ENCODE data around the gene DEFB124.
A peak's percentile ranks its signal among the peaks of the same experiment; 100 is the strongest.
"Not testable (repeated sequence)": the region's sequence is repeated elsewhere in the genome, so short reads cannot be mapped to it uniquely, and the experiment has no call there.

The DEFB124 gene

GRCh38 chr20:31474758-31475427 lies at the start of gene DEFB124, which contains the start of gene REM1:
DEFB124 (minus strand) TSS chr20:31475127; CDS start chr20:31473013, 2,114 bp downstream.
REM1 (plus strand) TSS chr20:31475288; CDS start chr20:31476446, 1,158 bp downstream.
- DNase-seq = no peak

GRCh38 chr20:31523361-31524283 lies 48.7 kb upstream of the DEFB124 start:
- no peak for DNase-seq

- no peak for DNase-seq
These were observed 47.8 kb upstream of the DEFB124 start for GRCh38 chr20:31522731-31523130.

- DNase-seq = not testable (repeated sequence)
These were observed 46.3 kb upstream of the DEFB124 start for GRCh38 chr20:31521267-31521666.

GRCh38 chr20:31517373-31517772 lies 42.4 kb upstream of the DEFB124 start:
- no peak for DNase-seq

- DNase-seq = no peak
These were observed 41.7 kb upstream of the DEFB124 start for GRCh38 chr20:31516651-31517050.

GRCh38 chr20:31516166-31516565 lies 41.2 kb upstream of the DEFB124 start:
- no peak for DNase-seq

- no peak for DNase-seq
These were observed 40.8 kb upstream of the DEFB124 start for GRCh38 chr20:31515775-31516107.

- no peak for DNase-seq
These were observed 40.3 kb upstream of the DEFB124 start for GRCh38 chr20:31515072-31515774.

GRCh38 chr20:31514154-31515071 lies 39.5 kb upstream of the DEFB124 start, which contains the start of gene HM13:
HM13 (plus strand) TSS chr20:31514442; CDS start chr20:31514552, 110 bp downstream.
- peak; percentile 89 for DNase-seq

- DNase-seq = no peak
These were observed 33.8 kb upstream of the DEFB124 start for GRCh38 chr20:31508517-31509244.

GRCh38 chr20:31505903-31506302 lies 31.0 kb upstream of the DEFB124 start:
- DNase-seq = no peak

GRCh38 chr20:31502884-31503673 lies 28.2 kb upstream of the DEFB124 start:
- peak; percentile 74 for DNase-seq

GRCh38 chr20:31500527-31500926 lies 25.6 kb upstream of the DEFB124 start:
- no peak for DNase-seq

- no peak for DNase-seq
These were observed 23.1 kb upstream of the DEFB124 start for GRCh38 chr20:31497838-31498540.

- DNase-seq = no peak
These were observed 21.9 kb upstream of the DEFB124 start for GRCh38 chr20:31496761-31497295.

GRCh38 chr20:31494131-31494530 lies 19.2 kb upstream of the DEFB124 start:
- DNase-seq = no peak

- DNase-seq = no peak
These were observed 15.8 kb upstream of the DEFB124 start for GRCh38 chr20:31490752-31491151.

- DNase-seq = no peak
These were observed 14.2 kb upstream of the DEFB124 start for GRCh38 chr20:31489152-31489551.

- no peak for DNase-seq
These were observed 13.2 kb upstream of the DEFB124 start for GRCh38 chr20:31488115-31488514.

Measured in activated T-cell treated with anti-CD3 and anti-CD28 coated beads, Interleukin-2, amount 50 U/mL, for 1 hour (primary cell).